Measurements from ENCODE around the gene CCDC40.

CCDC40 gene

GRCh38 chr17:80111702-80112470, 75.4 kb downstream of the CCDC40 start:
- TF ChIP-seq EGR1 (IDR thresholded peaks at IDR 0.05), result no peak
- no peak for TF ChIP-seq USF1 (IDR thresholded peaks at IDR 0.05)

GRCh38 chr17:80112471-80113032, 76.1 kb downstream of the CCDC40 start:
- TF ChIP-seq ZBTB7A (IDR thresholded peaks at IDR 0.05; ENCODE audit: low read depth) (no peak), EP300 (IDR thresholded peaks at IDR 0.05; ENCODE audit: borderline replicate concordance) (no peak), NFIC (IDR thresholded peaks at IDR 0.05) (no peak), TAF1 (IDR thresholded peaks at IDR 0.05; ENCODE audit: low read depth) (no peak), MAX (IDR thresholded peaks at IDR 0.05) (no peak), EGR1 (IDR thresholded peaks at IDR 0.05) (no peak), USF1 (IDR thresholded peaks at IDR 0.05) (no peak), YY1 (IDR thresholded peaks at IDR 0.05; ENCODE audit: low read depth) (no peak), REST (IDR thresholded peaks at IDR 0.05; ENCODE audit: low read depth) (no peak), CREB1 (IDR thresholded peaks at IDR 0.05; ENCODE audit: low read depth) (no peak), FOXM1 (IDR thresholded peaks at IDR 0.05; ENCODE audit: borderline replicate concordance, low read depth) (no peak), TCF12 (IDR thresholded peaks at IDR 0.05; ENCODE audit: low read depth) (no peak), CEBPB (IDR thresholded peaks at IDR 0.05) (no peak), TEAD4 (IDR thresholded peaks at IDR 0.05) (no peak), RAD21 (IDR thresholded peaks at IDR 0.05; ENCODE audit: low read depth) (no peak)

GRCh38 chr17:80113033-80113484, 76.6 kb downstream of the CCDC40 start:
- TF ChIP-seq MAX (IDR thresholded peaks at IDR 0.05) (no peak), EGR1 (IDR thresholded peaks at IDR 0.05) (no peak), CEBPB (IDR thresholded peaks at IDR 0.05) (no peak), TAF1 (IDR thresholded peaks at IDR 0.05; ENCODE audit: low read depth) (no peak), RAD21 (IDR thresholded peaks at IDR 0.05; ENCODE audit: low read depth) (no peak)

- TF ChIP-seq ZBTB7A (IDR thresholded peaks at IDR 0.05; ENCODE audit: low read depth) (no peak), TAF1 (IDR thresholded peaks at IDR 0.05; ENCODE audit: low read depth) (no peak), TCF12 (IDR thresholded peaks at IDR 0.05; ENCODE audit: low read depth) (no peak)
Observed at GRCh38 chr17:80114758-80115157, 78.3 kb downstream of the CCDC40 start.

GRCh38 chr17:80115159-80115558, 78.7 kb downstream of the CCDC40 start:
- no peak for TF ChIP-seq TAF1 (IDR thresholded peaks at IDR 0.05; ENCODE audit: low read depth)
- TF ChIP-seq TEAD4 (IDR thresholded peaks at IDR 0.05), result no peak

GRCh38 chr17:80116276-80116920, 80.0 kb downstream of the CCDC40 start:
- TF ChIP-seq EP300 (IDR thresholded peaks at IDR 0.05; ENCODE audit: borderline replicate concordance) (no peak), TCF12 (IDR thresholded peaks at IDR 0.05; ENCODE audit: low read depth) (no peak), MAX (IDR thresholded peaks at IDR 0.05) (no peak), EGR1 (IDR thresholded peaks at IDR 0.05) (no peak), NFIC (IDR thresholded peaks at IDR 0.05) (no peak), FOXM1 (IDR thresholded peaks at IDR 0.05; ENCODE audit: borderline replicate concordance, low read depth) (no peak), USF1 (IDR thresholded peaks at IDR 0.05) (no peak), TEAD4 (IDR thresholded peaks at IDR 0.05) (no peak), CEBPB (IDR thresholded peaks at IDR 0.05) (no peak)

- no peak for TF ChIP-seq CEBPB (IDR thresholded peaks at IDR 0.05)
- TF ChIP-seq USF1 (IDR thresholded peaks at IDR 0.05), result no peak
- TF ChIP-seq NFIC (IDR thresholded peaks at IDR 0.05), result no peak
- no peak for TF ChIP-seq CREB1 (IDR thresholded peaks at IDR 0.05; ENCODE audit: low read depth)
- no peak for TF ChIP-seq ZBTB7A (IDR thresholded peaks at IDR 0.05; ENCODE audit: low read depth)
Observed at GRCh38 chr17:80116921-80117380, 80.5 kb downstream of the CCDC40 start.

Data from Ishikawa (cell line).